CD4-positive, CD25-positive, alpha-beta regulatory T cell (primary cell): ENCODE data around the gene SLC26A1. TPM values are rescaled to one million over a fixed set of nuclear protein-coding genes. Genes with fewer than 3 reads are reported as not detected.

Experiments
- ATAC-seq, 2 donors: fragments of 150-1000 bp; cut with Tn5 transposase; one replicate each; pipeline ENCODE4 v1.10.0; 2021; ENCODE audit warnings: low read depth in 2 of 2, moderate number of reproducible peaks in 2 of 2, moderate library complexity in 1 of 2
- DNase-seq, 3 donors: peaks; one replicate each; pipeline versions ENCODE4 v3.0.0 to v3.0.0-alpha.2; 2012 to 2022; ENCODE audit warnings: mixed read lengths in 1 of 3
- H3K27ac ChIP-seq: one replicate; pipeline ENCODE4 v1.7.0; 2013; ENCODE audit warnings: mild to moderate bottlenecking, low read length; ENCODE audit not compliant: insufficient read depth, poor library complexity, severe bottlenecking
- H3K27me3 ChIP-seq: one replicate; pipeline ENCODE4 v1.7.0; 2013; ENCODE audit warnings: low read length; ENCODE audit not compliant: control insufficient read depth, insufficient read depth
- H3K36me3 ChIP-seq: one replicate; pipeline ENCODE4 v1.7.0; 2013; ENCODE audit warnings: mild to moderate bottlenecking, low read length, moderate library complexity; ENCODE audit not compliant: control insufficient read depth, insufficient read depth
- H3K4me1 ChIP-seq: 2 replicates; pipeline ENCODE4 v1.7.0; 2013; ENCODE audit warnings: mild to moderate bottlenecking, low read length; ENCODE audit not compliant: insufficient read depth, control insufficient read depth, poor library complexity, severe bottlenecking
- H3K4me3 ChIP-seq: one replicate; pipeline ENCODE4 v1.7.0; 2013; ENCODE audit warnings: low read depth, mild to moderate bottlenecking, low read length, moderate library complexity
- H3K9me3 ChIP-seq, 2 experiments: 1 replicate in 1 of 2; 2 replicates in 1 of 2; pipeline ENCODE4 v1.7.0; 2013; ENCODE audit warnings: low read length in 2 of 2, mild to moderate bottlenecking in 1 of 2, moderate library complexity in 1 of 2; ENCODE audit not compliant: control insufficient read depth in 2 of 2
- H3K27ac Mint-ChIP-seq, 3 donors: one replicate each; pipeline ENCODE4 v1.8.0; 2020 to 2022; ENCODE audit warnings: mild to moderate bottlenecking in 3 of 3, mixed read lengths in 3 of 3, moderate library complexity in 2 of 3
- H3K27me3 Mint-ChIP-seq: one replicate; pipeline ENCODE4 v1.8.0; 2022; ENCODE audit warnings: mild to moderate bottlenecking, mixed read lengths
- H3K36me3 Mint-ChIP-seq: one replicate; pipeline ENCODE4 v1.8.0; 2020; ENCODE audit warnings: mixed read lengths
- H3K4me1 Mint-ChIP-seq, 4 donors: one replicate each; pipeline ENCODE4 v1.8.0; 2020 to 2022; ENCODE audit warnings: mixed read lengths in 4 of 4, mild to moderate bottlenecking in 1 of 4
- H3K4me3 Mint-ChIP-seq, 4 donors: one replicate each; pipeline ENCODE4 v1.8.0; 2020 to 2022; ENCODE audit warnings: mild to moderate bottlenecking in 4 of 4, mixed read lengths in 4 of 4, moderate library complexity in 3 of 4
- H3K9me3 Mint-ChIP-seq, 7 donors: one replicate each; pipeline ENCODE4 v1.8.0; 2020 to 2022; ENCODE audit warnings: mixed read lengths in 7 of 7, mild to moderate bottlenecking in 3 of 7, moderate library complexity in 2 of 7
- polyA plus RNA-seq, 4 donors: library from polyadenylated mRNA; unstranded; fragments of 300-500 nt; fragmentation: Illumina TruSeq; gene quantifications; one replicate each; pipeline ENCODE4 v1.2.3, GENCODE V29; 2021
- total RNA-seq: library from RNA; stranded (reverse); gene quantifications from one replicate; pipeline ENCODE4 v1.2.3, GENCODE V29; 2022

Gene SLC26A1
- total and polyA plus RNA-seq, 5 donors from 2014 or later = 0.37 to 1.7 (median 1.00) TPM

DNA sequence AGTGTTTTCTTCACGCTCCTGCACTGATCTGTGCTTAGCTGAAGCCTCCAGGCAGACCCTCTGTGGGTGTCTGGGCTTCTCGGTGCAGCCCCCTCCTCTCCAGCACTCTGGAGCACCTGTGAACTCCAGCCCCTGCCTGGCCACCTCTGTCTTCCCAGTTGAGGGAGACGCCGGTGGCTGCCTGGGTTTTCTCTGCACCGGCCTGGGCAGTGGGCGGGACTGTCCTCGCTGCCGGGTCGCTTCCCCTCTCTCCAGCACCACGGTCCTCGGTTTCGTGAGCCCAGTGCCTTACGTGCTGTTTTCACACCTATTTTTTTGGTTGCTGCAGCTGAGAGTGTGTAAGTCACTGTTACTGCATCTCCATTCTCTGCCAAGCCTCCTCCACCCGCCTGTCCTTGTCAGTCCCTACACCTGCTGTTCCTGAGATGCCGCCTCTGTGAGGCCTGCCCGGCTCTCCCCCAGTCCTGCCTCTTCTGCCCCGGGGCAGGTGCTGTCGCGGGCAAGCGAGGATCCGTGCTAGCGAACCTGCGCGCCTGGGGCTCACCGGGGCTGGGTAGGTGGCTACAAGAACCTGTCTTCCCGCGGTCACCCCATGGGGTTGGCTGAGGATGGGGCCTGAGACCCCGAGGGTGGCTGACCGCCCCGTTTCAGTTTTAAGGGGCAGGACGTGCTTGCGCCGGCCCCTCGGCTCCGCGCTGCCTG, 15.8 kb upstream of the SLC26A1 start:
- Mint-ChIP-seq H3K27ac (no peak overlapping the region), H3K27me3 (peaks cover 37% of the 10 kb centered on the region), H3K4me3 (peak overlapping the region; percentile 79 to 88 (median 83)), H3K9me3 (peaks cover 0 to 2% (median 0%) of the 10 kb centered on the region in 7 donors), H3K4me1 (peaks cover 0 to 13% (median 5%) of the 10 kb centered on the region in 4 donors), H3K36me3 (no peaks in the 10 kb centered on the region)
- Histone ChIP-seq H3K27ac (no peak overlapping the region), H3K36me3 (no peaks in the 10 kb centered on the region), H3K4me3 (peak overlapping the region; percentile 40), H3K4me1 (peaks cover 31% of the 10 kb centered on the region), H3K27me3 (peaks cover 5% of the 10 kb centered on the region), H3K9me3 (peaks cover 0 to 2% of the 10 kb centered on the region in 2 experiments)
- ATAC-seq (no peak), DNase-seq (peak in 2 of 3 donors; percentile 50 to 52)

DNA sequence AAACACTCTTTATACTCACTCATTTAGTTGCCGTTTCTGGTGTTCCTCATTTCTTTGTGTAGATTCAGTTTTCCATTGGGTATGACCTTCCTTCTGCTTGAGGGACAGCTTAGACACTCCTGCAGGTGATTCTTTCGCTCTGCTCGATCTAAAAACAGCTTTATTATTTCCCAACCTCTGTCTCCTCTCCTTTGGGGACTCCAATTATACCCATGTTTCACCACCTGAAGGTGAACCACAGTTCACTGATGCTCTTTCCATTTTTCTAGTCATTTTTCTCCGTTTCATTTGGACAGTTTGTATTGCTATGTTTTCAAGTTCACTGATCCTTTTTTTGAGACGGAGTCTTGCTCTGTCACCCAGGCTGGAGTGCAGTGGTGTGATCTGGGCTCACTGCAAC, 13.7 kb upstream of the SLC26A1 start:
- no peak overlapping the region for H3K27ac ChIP-seq
- H3K27me3 Mint-ChIP-seq = peaks cover 43% of the 10 kb centered on the region
- H3K27ac Mint-ChIP-seq = no peak overlapping the region
- no peak for DNase-seq
- H3K36me3 Mint-ChIP-seq = no peaks in the 10 kb centered on the region
- H3K4me1 ChIP-seq = peaks cover 38% of the 10 kb centered on the region
- H3K4me3 ChIP-seq = no peak overlapping the region
- no peak for ATAC-seq
- H3K36me3 ChIP-seq = no peaks in the 10 kb centered on the region
- H3K9me3 Mint-ChIP-seq = peaks cover 0 to 2% (median 0%) of the 10 kb centered on the region in 7 donors
- H3K4me1 Mint-ChIP-seq = peaks cover 0 to 11% (median 4%) of the 10 kb centered on the region in 4 donors
- peaks cover 5% of the 10 kb centered on the region for H3K27me3 ChIP-seq
- peak overlapping the region in 2 of 4 donors; percentile 27 to 51 for H3K4me3 Mint-ChIP-seq
- H3K9me3 ChIP-seq = peaks cover 0 to 2% of the 10 kb centered on the region in 2 experiments

DNA sequence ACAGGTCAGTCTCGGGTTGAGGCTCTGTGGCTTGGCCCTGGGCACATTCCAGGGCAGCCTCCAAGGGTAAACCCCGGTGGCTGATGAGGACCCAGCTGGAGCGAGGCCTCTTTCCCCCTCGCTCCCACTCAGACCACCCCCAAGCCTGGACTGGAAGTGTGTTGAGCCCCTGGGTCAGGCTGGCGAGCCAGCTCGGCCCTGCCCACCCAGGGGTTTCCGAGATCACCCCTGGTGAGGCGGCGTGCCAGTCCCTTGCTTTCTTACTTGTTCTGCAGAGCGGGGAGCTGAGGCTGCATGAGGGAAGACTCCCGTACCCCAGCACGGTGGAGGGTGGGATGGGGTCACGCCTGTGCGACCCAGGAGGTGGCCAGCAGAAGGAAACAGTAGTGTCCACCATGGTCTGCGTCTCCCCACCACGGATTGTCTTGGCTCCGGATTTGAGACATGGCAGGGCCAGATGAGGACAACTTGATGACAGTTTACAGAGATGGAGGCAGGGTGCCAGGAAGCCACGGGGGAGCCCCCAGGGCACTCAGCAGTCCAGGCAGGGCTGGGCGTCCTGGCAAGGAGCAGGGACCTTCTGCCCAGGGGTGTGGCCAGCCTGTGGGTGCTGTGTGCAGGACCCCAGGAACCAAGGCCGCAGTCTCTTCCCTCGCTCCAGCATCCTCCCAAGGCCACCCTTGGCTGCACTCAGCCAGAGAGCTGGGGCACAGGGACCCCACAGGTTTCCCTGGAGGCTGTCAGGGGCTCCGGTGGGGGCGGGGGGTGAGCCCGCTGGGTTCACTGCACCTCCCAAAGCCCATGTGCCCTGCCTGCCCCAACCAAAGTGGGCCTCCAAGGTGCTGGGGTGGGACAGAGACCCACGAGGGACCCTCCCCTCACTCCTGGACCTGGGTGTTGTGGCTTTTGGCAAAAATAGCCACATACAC, 11.6 kb upstream of the SLC26A1 start:
- H3K27ac Mint-ChIP-seq = no peak overlapping the region

DNA sequence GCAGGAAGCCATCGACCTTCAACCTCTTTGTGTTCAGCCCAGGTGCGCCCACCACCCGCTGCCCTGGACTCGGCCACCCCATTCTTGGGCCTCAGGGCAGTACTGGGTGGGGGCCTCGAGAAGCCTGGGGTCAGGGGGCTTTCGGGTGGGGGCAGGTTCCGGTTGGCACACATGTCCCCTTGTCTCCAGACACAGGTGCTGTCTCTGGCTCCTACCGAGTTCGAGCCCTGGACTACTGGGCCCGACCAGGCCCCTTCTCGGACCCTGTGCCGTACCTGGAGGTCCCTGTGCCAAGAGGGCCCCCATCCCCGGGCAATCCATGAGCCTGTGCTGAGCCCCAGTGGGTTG, 10.8 kb upstream of the SLC26A1 start:
- H3K36me3 Mint-ChIP-seq = no peaks in the 10 kb centered on the region
- peaks cover 24% of the 10 kb centered on the region for H3K4me1 ChIP-seq
- no peak for DNase-seq
- H3K27me3 Mint-ChIP-seq = peaks cover 47% of the 10 kb centered on the region
- no peak for ATAC-seq
- H3K27ac Mint-ChIP-seq = no peak overlapping the region
- H3K4me3 Mint-ChIP-seq = no peak overlapping the region
- H3K27ac ChIP-seq = no peak overlapping the region
- no peak overlapping the region for H3K4me3 ChIP-seq
- peaks cover 5% of the 10 kb centered on the region for H3K27me3 ChIP-seq
- no peaks in the 10 kb centered on the region for H3K36me3 ChIP-seq
- peaks cover 0 to 10% (median 4%) of the 10 kb centered on the region in 4 donors for H3K4me1 Mint-ChIP-seq
- peaks cover 0 to 2% (median 0%) of the 10 kb centered on the region in 7 donors for H3K9me3 Mint-ChIP-seq
- H3K9me3 ChIP-seq = peaks cover 0 to 2% of the 10 kb centered on the region in 2 experiments

More for the DNA sequence above, 11.6 kb upstream of the SLC26A1 start:
- peaks cover 43% of the 10 kb centered on the region for H3K27me3 Mint-ChIP-seq
- H3K9me3 Mint-ChIP-seq = peaks cover 0 to 2% (median 0%) of the 10 kb centered on the region in 7 donors
- Histone ChIP-seq H3K27ac (no peak overlapping the region), H3K27me3 (peaks cover 5% of the 10 kb centered on the region), H3K9me3 (peaks cover 0 to 2% of the 10 kb centered on the region in 2 experiments), H3K4me3 (no peak overlapping the region), H3K4me1 (peaks cover 27% of the 10 kb centered on the region), H3K36me3 (no peaks in the 10 kb centered on the region)
- no peak overlapping the region for H3K4me3 Mint-ChIP-seq
- H3K36me3 Mint-ChIP-seq = no peaks in the 10 kb centered on the region
- DNase-seq (no peak), ATAC-seq (no peak)
- peaks cover 0 to 9% (median 4%) of the 10 kb centered on the region in 4 donors for H3K4me1 Mint-ChIP-seq

DNA sequence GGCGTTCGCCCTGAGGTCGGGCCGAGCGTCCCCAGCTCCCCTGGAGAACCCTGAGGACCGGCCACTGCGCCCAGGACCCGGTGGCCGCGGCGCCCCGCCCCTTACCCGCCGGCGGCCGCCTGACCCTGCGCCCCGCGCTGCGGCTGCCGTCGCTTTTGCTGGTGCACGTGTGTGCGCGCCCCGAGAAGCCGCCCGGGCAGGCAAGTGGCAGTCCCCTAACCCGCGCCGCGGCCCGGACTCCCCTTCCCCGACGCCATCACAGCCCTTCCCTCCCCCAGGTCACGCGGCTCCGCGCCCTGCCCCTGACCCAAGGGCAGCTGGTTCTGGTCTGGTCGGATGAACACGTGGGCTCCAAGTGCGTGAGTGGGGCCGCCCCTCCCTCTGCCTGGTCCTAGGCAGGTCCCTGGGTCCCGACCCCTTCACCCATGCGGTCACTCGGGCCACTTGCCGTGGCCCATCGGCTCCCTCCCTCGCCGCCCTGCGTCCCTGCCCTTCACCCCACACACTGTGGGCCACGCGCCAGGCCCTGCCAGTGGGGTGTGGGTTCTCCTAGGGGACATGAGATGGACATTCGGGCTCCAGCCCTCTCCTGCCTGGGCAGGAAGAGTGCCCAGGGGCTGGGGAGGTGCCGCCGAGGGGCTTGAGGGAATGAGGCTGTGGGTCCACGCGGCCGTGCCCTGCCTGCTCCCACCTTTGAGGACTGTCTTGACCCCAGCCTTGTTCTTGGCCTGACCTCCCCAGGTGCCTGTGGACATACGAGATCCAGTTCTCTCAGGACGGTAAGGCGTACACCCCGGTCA, 10.3 kb upstream of the SLC26A1 start:
- Mint-ChIP-seq H3K27me3 (peaks cover 51% of the 10 kb centered on the region), H3K36me3 (no peaks in the 10 kb centered on the region), H3K4me1 (peaks cover 0 to 8% (median 3%) of the 10 kb centered on the region in 4 donors), H3K4me3 (no peak overlapping the region), H3K27ac (no peak overlapping the region), H3K9me3 (peaks cover 0 to 4% (median 0%) of the 10 kb centered on the region in 7 donors)
- H3K27ac ChIP-seq = no peak overlapping the region
- peaks cover 3% of the 10 kb centered on the region for H3K27me3 ChIP-seq
- H3K4me1 ChIP-seq = peaks cover 18% of the 10 kb centered on the region
- no peak overlapping the region for H3K4me3 ChIP-seq
- peaks cover 0 to 2% of the 10 kb centered on the region in 2 experiments for H3K9me3 ChIP-seq
- DNase-seq (no peak), ATAC-seq (no peak)
- no peaks in the 10 kb centered on the region for H3K36me3 ChIP-seq

DNA sequence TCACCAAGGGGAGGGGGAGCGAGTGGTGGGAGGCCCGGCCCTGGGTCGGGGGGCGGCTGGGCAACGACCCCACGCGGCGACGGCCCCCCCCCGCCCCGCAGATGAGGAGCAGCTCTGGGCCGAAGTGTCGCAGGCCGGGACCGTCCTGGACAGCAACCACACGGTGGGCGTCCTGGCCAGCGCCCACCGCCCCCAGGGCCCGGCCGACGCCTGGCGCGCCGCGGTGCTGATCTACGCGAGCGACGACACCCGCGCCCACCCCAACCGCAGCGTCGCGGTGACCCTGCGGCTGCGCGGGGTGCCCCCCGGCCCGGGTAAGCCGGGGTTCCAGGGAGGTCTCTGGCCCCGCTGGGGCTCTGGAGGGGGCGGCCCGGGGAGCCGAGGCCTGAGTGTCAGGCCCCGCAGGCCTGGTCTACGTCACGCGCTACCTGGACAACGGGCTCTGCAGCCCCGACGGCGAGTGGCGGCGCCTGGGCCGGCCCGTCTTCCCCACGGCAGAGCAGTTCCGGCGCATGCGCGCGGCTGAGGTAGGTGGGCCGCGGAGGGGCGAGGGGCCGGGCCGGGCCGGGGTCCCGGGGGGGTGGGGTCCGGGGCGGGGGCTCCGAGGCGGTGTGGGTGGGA, 9.5 kb upstream of the SLC26A1 start:
- Histone ChIP-seq H3K27me3 (peaks cover 2% of the 10 kb centered on the region), H3K9me3 (peaks cover 0 to 2% of the 10 kb centered on the region in 2 experiments), H3K4me3 (no peak overlapping the region), H3K36me3 (no peaks in the 10 kb centered on the region), H3K4me1 (peaks cover 20% of the 10 kb centered on the region), H3K27ac (no peak overlapping the region)
- Mint-ChIP-seq H3K4me1 (peaks cover 0 to 16% (median 3%) of the 10 kb centered on the region in 4 donors), H3K4me3 (no peak overlapping the region), H3K36me3 (no peaks in the 10 kb centered on the region), H3K9me3 (peaks cover 0 to 4% (median 0%) of the 10 kb centered on the region in 7 donors), H3K27me3 (peaks cover 53% of the 10 kb centered on the region), H3K27ac (no peak overlapping the region)
- ATAC-seq = no peak
- no peak for DNase-seq
